IPS-11a (cell line): Measurements from ENCODE around the gene MICA.
"Not testable (repeated sequence)": the region's sequence is repeated elsewhere in the genome, so short reads cannot be mapped to it uniquely, and the experiment has no call there.

Source experiments
- H3K4me3 ChIP-seq: one replicate; pipeline ENCODE4 v1.5.1; 2013; ENCODE audit warnings: low read depth, low read length, control low read depth

The MICA gene

GRCh38 chr6:31412506-31412905 is 9.1 kb downstream of the MICA start:
- no peak overlapping the region for H3K4me3 ChIP-seq

- not testable (repeated sequence) for H3K4me3 ChIP-seq
These were observed 10.9 kb downstream of the MICA start for GRCh38 chr6:31414148-31414770.

GRCh38 chr6:31414771-31415265 is 11.4 kb downstream of the MICA start:
- H3K4me3 ChIP-seq = no peak overlapping the region

GRCh38 chr6:31416394-31417014 is 13.1 kb downstream of the MICA start:
- no peak overlapping the region for H3K4me3 ChIP-seq

GRCh38 chr6:31418251-31418650 is 14.9 kb downstream of the MICA start:
- no peak overlapping the region for H3K4me3 ChIP-seq

- H3K4me3 ChIP-seq = no peak overlapping the region
These were observed 16.4 kb downstream of the MICA start for GRCh38 chr6:31419842-31420241.

- H3K4me3 ChIP-seq = no peak overlapping the region
These were observed 17.2 kb downstream of the MICA start for GRCh38 chr6:31420546-31420945.

GRCh38 chr6:31422587-31422986 is 19.2 kb downstream of the MICA start:
- no peak overlapping the region for H3K4me3 ChIP-seq

GRCh38 chr6:31423550-31423949 is 20.2 kb downstream of the MICA start:
- H3K4me3 ChIP-seq = no peak overlapping the region

GRCh38 chr6:31426395-31427354 is 23.3 kb downstream of the MICA start:
- H3K4me3 ChIP-seq = no peak overlapping the region

- H3K4me3 ChIP-seq = no peak overlapping the region
These were observed 27.1 kb downstream of the MICA start for GRCh38 chr6:31430449-31430848.

GRCh38 chr6:31435051-31435450 is 31.7 kb downstream of the MICA start:
- not testable (repeated sequence) for H3K4me3 ChIP-seq

- H3K4me3 ChIP-seq = no peak overlapping the region
These were observed 34.8 kb downstream of the MICA start for GRCh38 chr6:31438222-31438621.

- H3K4me3 ChIP-seq = no peak overlapping the region
These were observed 35.3 kb downstream of the MICA start for GRCh38 chr6:31438677-31439076.

- no peak overlapping the region for H3K4me3 ChIP-seq
These were observed 38.2 kb downstream of the MICA start for GRCh38 chr6:31441365-31442267.

- no peak overlapping the region for H3K4me3 ChIP-seq
These were observed 43.1 kb downstream of the MICA start for GRCh38 chr6:31446481-31446880.

- not testable (repeated sequence) for H3K4me3 ChIP-seq
These were observed 43.8 kb downstream of the MICA start for GRCh38 chr6:31446999-31447789.

- no peak overlapping the region for H3K4me3 ChIP-seq
These were observed 47.4 kb downstream of the MICA start for GRCh38 chr6:31450751-31451150.

GRCh38 chr6:31452859-31453258 is 49.5 kb downstream of the MICA start:
- H3K4me3 ChIP-seq = no peak overlapping the region

- no peak overlapping the region for H3K4me3 ChIP-seq
These were observed 49.9 kb downstream of the MICA start for GRCh38 chr6:31453259-31453658.
